NCI-H128 (cell line): ENCODE data around the gene CLDN19.
"Not testable (repeated sequence)": the region's sequence is repeated elsewhere in the genome, so short reads cannot be mapped to it uniquely, and the experiment has no call there.

ENCODE experiments used
- DNase-seq: peaks from one replicate; lab custom pipeline; 2025; ENCODE audit not compliant: unreplicated experiment; lab: John Stamatoyannopoulos, UW

CLDN19 gene

DNA sequence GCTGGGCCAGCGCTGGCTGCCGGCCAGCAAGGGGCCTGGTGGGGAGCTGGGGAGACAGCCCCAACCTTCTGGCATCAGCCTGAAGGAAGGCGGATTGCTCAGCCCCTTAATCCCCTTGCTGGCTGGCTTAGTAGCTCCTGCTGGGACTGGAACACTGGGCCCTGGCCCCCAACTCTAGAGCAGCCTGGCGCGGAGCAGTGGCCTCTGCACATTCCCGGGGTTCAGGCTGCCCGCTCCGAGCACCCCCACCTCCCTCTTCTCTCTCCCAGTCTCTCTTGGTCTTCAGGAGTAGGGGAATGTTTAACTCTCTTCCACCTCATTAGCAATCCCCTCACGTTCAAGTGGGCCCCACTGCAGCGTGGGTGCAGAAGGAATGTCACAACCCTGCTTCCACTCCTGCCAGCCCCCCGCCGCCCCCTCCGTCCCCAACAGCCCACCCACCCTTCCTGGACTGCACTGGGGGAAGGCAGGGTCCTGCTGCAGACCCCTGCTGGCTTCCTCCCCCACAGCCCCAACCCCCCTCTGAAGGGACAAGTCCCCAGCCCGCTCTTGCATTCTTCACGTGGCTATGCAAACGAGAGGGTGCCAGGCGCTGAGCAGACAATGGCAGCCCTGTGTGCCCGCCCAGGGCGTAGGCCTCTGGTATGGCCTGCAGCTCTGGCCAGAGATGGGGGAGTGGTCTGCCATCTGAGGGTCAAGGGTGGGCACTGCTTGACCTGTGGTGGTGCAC is 980 bp upstream of the CLDN19 start:
- no peak for DNase-seq

DNA sequence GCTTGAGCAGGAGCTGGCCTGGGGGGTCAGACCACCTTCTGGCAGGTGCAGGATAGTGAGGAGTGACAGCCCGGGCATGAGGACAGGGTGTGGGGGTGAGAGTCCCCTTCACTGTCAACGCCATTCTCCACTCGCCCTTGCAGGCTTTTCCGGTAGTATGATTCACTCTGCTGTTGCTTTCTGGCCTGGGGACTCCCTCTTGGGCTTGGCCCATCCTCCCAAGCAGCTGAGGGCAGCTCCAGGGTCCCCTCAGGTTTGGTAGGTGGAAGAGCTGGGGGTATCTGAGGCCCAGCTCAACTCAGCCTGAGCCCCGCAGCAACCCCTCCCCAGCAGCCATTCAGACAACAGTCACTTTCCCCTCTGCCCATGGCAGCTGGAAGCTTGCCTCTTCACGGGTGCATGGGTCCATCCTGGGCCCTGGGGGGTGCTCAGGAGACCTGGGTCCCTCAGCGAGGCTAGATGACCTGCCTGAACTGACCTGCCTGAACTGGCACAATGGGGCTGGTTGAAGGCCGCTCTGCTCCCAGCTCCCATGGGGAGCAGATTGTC is 1.3 kb downstream of the CLDN19 start:
- no peak for DNase-seq

DNA sequence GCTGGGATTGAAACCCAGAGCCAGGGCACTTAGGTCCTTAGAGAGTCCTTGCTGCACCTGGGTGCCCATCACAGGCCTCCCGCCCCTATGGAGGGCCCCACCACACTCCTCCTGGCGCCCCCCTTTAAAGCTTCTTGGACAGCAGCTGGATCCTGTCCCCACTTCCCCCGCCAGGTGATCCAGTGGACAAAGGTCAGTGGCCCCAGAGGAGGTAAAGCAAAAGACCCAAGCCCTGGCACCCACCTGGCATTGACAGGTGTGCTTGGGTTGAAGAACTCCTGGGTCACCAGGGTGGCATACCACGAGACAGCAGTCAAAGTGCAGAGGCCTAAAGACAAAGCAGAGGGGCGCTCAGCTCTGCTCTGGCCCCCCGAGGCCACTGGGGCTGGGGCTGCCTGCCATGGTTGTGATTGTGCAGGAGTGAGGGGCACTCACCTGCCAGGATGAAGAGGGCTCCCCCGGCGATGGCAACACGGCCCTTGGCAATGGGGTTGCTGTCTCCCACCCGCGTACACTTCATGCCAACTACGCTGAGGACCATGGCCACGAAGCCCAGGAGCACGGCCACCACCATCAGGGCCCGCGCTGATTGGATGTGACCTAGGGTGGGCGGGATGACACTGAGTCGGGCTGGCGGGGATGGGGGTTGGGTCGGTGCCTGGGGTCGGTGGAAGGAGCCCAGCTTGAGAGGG is 1.9 kb downstream of the CLDN19 start:
- DNase-seq: no peak

DNA sequence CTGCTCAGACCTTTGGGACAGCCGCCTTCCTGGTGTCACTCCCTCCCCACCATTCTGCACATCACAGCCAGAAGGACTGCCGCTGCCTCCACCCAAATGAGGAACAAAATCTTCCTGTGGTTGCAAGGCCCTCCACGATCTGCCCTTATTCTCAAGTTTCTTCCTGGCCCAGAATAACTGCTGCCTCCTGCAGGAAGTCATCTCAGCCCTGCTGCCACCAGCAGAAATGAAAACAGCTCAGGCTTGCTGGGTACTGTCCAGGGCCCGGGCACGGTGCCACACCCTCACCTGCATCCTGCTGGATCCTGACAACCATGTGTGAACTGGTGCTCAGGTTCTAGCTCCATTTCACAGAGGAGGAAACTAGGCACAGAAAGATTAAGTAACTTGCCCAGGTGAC is 2.8 kb downstream of the CLDN19 start:
- no peak for DNase-seq

DNA sequence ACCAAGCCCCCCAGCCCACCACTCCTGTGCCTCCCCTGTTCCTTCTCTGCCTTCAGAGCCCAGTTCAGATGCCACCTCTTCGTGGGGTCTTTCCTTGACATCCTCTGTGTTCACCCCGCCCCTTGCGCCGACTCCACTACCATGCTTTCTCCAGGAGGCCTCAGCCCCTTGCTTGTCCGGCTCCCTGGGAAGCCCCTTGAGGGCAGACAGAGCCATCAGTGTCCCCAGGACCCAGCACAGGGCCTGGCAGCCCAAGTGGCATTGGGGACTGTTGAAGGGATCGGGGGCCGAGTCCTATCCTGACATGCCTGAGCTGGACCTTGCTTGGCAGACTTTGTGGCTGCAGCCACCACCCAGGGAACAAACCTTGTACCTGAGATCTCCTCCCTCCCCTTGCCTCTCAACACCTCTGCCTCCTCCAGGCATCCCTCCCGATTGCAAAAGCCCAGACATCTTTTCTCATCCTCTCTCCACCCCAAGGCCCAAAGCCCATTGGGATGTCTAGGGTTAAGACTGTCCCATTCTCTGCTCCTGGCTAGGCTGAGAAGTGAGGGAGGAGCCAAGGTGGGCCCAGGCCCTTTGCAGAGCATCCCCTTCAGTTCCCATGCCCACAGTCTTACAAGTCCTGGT is 3.4 kb downstream of the CLDN19 start:
- DNase-seq: no peak

DNA sequence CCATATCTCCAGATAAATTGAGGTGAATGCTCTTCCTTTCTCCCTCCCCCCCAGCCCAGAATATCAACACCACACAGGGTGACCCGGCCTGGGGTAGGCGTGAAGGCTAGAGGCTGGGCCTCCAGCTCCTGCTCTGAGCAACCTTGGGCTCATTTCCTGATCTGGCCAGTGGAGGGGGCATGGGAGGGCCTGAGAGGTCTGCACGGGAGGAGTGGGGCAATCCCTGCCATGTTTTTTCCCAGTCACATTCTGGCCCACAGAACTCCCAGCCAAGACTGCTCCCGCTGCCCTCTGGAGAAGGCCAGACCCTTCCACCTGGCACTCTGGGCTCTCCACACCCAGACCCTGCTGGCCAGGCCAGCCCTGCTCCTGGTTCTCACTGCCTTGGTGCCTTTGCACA is 3.9 kb downstream of the CLDN19 start:
- DNase-seq: no peak

DNA sequence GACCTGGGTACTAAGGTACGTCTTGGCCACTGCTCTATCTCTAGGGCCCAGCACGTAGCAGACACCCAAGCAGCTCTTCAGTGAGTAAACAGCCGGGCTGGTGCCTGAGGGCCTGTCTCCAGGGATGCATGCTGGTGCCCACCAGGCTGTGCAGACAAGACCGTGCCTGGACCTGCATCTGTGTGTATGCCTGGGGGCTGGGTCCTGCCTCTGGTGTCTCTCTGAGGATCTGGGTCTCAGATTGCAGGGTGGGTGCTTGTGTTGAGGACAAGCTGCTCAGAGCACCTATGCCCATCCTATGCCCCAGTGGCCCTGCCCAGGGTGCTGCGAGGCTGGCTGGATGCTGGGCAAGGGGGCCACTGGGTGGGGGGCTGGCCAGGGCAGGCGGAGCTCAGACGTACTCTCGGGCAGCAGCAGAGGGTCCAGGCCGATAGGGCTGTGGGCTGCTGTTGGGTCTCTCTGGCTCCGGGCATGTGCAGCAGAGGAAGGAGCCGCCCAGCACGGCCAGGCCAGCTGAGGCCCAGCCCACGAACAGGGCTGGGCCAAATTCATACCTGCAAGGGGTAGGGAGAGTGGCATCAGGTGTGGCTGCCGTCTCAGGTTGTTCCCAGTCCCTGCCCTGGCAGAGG is 4.4 kb downstream of the CLDN19 start:
- DNase-seq: no peak

DNA sequence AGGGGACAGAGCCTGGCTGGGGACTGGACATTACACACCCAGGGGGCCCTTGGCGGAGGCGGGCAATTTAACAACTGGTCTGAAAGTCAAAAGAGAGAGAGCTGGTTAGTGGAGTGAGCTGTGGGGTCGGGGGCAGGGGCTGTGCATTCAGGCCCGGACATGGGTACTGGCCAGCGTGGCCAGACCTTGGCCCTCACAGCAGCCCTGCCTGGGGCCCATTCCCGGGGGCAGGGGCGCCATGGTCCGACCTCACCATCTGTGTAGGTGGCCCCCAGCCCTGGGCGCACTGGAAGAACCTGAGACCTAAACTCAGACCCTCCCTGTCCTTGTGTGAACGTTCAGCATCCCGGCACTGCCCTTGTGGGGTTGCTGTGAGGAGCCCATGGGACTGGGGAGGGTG is 5.0 kb downstream of the CLDN19 start:
- DNase-seq: no peak

DNA sequence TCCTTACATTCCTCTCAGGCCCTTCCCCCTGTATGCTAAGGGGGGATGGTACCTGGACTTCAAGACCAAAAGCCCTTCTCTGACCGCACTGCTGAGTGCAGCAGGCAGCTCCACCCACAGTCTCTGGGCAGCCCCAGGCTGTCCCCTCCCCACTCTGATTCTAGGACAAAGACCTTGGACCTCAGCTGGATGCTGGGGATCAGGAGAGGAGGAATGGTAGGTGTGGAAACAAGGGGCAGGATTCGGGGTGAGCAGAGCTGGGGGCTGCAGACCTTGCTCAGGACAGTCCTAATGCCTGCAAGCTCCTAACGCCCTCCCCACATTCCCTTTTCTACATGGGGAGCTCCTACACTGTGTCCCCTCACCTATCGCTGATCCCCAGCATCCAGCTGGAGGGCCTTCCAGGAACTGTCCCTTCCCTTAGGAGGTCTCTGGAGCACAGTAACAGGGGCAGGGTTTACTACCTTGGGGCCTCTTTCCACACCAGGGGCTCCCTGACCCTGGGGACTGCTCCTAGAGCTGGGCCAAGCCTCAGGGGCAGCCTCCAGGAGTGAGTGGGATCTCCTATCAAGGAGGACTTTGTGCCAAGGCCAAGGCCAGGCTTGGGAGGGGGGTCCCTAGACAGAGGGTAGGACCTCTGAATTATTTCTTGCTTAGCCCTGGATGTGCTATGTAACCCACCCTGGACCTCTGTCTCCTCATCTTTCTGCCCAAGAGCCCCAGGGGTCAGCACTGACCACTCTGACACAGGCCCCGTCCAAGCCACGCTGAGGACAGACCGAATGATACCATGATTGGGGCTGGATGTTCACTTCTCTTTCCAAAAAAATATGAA is 5.6 kb downstream of the CLDN19 start:
- DNase-seq: no peak

DNA sequence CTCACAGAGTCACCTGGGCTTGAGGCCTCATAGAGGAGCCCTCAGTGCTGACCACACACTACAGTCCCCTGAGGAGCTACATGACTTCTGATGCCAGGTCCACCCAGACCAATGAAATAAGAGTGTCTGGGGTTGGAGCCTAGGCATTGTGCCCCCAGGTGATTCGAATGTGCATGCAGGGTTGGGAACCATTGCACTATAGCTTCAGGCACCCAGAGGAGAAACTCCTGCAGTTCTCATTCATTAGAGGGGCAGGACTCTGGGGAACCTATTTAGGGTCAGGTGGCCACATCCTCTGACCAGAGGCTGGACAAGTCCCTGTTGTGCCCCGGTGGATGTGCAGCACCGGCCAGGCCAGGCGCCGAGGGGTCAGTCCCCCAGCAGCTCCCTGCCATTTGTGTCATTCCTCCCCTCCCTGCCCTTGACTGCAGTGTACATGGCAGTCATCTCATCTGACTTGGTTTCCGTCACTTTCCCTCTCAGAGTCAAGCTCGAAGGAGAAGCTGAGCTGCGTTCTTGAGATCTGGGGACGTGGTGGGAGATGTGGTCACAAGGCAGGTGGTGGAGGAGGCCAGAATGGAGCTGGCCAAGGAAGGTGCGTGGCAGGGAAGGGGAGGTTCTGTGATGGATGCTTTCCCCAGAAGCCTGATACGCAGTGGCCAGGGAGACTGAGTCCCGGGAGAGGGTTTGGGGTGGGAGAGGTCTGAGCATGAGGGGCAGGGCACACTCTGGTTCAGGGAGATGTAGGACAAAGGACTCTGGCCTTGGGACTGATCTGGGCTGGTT is 6.4 kb downstream of the CLDN19 start:
- no peak for DNase-seq

DNA sequence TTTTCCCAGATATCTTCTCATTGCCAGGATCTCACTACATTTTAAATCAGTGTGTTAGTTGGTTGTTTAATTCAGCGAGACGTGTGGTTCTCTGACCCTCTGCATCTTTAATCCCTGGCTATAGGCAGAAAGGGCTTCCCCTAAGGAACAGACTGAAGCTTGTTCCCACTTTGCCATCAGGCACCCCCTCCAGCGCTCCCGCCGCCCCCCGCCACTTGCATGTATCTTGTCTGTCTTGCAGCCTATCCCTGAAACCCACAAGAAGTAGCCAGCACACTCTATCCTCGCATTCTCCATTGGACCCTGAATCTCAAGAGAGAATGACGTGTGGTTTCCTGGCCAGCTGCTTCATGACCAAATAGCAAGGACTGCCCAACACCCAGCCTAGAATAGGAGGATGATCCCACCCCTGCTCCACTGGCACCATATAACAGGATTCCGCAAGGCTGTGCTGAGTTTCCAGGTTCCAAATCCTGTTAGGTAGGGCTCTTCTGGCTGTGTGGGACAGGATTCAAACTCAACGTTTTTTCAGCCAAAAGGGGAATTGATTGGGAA is 7.8 kb downstream of the CLDN19 start:
- DNase-seq: no peak

DNA sequence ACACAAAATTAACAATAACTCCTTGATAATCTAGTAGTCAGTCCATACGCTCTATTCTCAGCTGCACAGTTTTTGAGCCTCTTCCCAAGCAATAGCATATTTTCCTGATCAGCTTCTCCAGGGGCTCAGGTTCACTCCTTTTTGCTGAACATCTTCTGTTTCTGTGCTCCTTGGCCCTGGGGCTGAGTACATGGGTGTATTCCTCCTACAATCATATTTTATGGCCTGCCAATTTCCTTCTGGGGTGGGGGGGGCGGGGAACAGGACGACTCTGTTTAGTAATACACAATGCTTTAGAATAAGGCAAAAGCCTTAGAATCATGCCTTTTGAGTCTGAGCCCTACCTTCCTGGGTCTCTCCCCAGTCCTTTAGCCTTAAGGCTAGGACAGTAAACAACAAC is 8.5 kb downstream of the CLDN19 start:
- DNase-seq: no peak

DNA sequence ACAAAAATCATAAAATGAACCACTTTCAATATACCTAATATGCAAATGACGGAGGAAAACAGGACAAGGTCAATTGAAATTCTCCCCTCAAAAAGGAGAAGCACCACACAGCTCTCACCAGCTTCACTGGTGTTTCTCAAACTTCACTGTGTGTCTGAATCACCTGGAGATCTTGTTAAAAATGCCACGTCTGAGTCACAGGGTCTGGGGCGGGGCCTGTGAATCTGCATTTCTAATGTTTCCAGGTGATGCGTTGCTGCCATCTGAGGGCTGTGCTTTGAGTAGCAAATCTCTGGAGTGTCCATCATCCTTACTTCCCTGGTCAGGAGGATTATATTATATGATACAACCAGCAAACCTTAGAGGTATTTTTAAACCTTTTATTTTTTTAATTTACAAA is 9.0 kb downstream of the CLDN19 start:
- no peak for DNase-seq

DNA sequence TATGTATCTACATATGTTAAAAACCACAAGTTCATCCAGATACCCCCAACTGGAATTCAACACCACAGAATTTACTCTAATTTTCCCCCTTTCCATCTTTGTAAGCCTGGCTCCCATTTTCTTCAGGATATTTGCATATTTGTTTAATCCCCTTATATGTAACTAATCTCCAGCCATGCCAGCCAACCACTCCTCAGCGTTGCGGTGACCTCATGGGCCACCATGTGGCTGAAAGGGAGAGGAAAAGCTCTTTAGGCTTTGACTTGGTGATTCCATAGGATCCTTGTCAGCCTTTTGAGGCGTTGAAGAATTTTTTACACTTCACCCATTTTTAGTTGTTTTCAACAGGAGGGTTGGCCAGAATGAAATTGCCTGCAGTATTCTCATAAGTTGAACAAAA is 10.0 kb downstream of the CLDN19 start:
- DNase-seq: no peak

DNA sequence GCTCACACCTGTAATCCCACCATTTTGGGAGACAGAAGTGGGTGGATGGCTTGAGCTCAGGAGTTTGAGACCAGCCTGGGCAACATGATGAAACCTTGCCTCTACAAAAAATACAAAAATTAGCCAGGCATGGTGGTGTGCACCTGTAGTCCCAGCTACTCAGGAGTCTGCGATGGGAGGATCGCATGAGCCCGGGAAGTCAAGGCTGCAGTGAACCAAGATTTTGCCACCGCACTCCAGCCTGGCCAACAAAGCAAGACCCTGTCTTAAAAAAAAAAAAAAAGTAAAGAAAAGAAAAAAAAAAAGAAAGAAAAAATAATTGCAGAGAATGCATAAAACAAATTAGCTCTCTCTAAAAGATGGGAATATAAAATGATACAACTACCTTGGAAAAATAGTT is 14.2 kb downstream of the CLDN19 start:
- not testable (repeated sequence) for DNase-seq

DNA sequence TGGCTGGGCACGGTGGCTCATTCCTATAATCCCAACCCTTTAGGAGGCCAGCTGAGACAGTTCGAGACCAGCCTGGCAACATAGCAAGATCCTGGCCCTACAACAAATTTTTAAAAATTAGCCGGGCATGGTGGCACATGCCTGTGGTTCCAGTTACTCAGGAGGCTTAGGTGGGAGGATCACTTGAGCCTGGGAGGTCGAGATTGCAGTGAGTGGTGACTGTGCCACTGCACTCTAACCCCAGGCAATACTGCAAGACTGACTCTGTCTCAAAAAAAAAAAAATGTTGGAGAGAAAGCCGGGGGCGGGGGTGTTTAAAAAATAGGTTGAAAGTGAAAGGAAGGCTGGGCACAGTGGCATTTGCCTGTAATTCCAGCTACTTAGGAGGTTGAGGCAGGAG is 16.5 kb downstream of the CLDN19 start:
- DNase-seq: no peak

DNA sequence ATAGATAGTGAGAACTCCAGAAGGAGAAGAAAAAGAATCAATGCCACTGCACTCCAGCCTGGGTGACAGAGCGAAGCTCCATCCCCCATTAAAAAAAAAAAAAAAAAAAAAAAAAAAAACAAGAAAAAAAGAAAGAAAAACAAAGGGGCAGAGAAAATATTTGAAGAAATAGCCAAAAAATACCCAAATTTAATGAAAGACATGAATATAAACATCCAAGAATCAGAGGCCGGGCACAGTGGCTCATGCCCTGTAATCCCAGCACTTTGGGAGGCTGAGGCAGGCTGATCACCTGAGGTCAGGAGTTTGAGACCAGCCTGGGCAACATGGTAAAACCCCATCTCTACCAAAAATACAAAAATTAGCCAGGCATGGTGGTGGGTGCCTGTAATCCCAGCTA is 17.6 kb downstream of the CLDN19 start:
- DNase-seq: not testable (repeated sequence)

DNA sequence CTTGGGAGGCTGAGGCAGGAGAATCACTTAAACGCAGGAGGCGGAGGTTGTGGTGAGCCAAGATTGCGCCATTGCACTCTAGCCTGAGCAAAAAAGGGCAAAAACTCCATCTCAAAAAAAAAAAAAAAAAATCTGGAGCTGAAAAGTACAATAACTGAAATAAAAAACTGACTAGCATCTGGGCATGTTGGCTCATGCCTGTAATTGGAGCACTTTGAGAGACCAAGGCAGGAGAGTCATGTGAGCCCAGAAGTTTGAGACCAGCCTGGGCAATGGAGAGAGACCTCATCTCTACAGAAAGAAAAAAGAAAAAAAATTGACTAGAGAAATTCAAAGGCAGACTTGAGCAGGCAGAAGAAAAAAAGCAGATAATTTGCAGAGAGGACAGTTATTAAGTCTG is 18.1 kb downstream of the CLDN19 start:
- no peak for DNase-seq

DNA sequence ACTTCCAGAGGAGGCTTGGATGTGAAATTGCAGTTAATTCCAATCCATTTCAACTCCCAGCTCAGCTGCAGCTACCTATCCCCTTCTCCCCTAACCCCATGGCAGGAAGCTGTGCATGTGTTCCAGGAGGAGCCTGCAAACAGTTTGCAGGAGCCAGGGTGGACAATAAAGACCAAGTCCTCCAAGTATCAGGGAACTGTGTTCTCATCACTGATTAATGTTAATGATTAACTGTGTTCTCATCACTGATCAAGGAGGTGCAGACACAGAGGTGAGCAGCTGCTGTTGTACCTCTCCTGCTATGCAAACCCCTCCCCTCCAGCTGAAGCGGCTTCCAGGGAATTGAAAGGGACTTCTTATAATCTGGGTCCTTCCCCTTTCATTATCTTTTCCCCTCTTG is 19.2 kb downstream of the CLDN19 start:
- DNase-seq: no peak

DNA sequence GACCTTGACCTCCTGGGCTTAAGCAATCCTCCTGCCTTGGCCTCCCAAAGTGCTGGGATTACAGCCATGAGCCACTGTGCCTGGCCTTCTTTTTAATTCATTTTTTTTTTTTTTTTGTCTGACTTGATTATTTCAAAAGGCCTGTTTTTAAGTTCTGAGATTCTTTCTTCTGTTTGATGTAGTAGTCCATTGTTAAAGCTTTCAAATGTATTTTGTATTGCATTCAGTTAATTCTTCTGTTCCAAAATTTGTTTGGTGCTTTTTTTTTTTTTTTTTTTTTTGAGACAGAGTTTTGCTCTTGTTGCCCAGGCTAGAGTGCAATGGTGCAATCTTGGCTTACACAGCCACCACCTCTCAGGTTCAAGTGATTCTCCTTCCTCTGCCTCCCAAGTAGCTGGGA is 25.6 kb downstream of the CLDN19 start:
- DNase-seq: not testable (repeated sequence)
